HepG2 (cell line): Measurements from ENCODE around the gene RUSC1. TPM values are rescaled to one million over a fixed set of nuclear protein-coding genes. Genes with fewer than 3 reads are reported as not detected.
A peak's percentile ranks its signal among the peaks of the same experiment; 100 is the strongest.

Source experiments
- AHR ChIP-seq: IDR thresholded peaks from 2 replicates; pipeline ENCODE4 v1.6.1; 2018; ENCODE audit warnings: missing genetic modification reagents, missing compliant biosample characterization
- HNF4G ChIP-seq, 2 experiments: sonication (generic) in 1 of 2; formaldehyde crosslinking in 1 of 2; IDR thresholded peaks; 2 replicates each; pipeline versions ENCODE4 v1.4.0 to v1.6.1; 2011 to 2020; ENCODE audit warnings: borderline replicate concordance in 2 of 2, low read depth in 2 of 2, mild to moderate bottlenecking in 2 of 2, low read length in 1 of 2, missing genetic modification reagents in 1 of 2, moderate library complexity in 1 of 2
- RARA ChIP-seq: IDR thresholded peaks from 2 replicates; pipeline ENCODE4 v1.6.1; 2016; ENCODE audit warnings: missing genetic modification reagents, missing compliant biosample characterization
- RBFOX2 ChIP-seq: fragments of 200-400 bp; formaldehyde crosslinking; IDR thresholded peaks from 2 replicates; pipeline ENCODE4 v1.6.1; 2017; ENCODE audit warnings: low read depth, mild to moderate bottlenecking, low read length
- SALL1 ChIP-seq: sonication (generic); formaldehyde crosslinking; IDR thresholded peaks from 2 replicates; pipeline ENCODE4 v1.8.0; 2022; ENCODE audit warnings: mild to moderate bottlenecking, missing genetic modification reagents
- SAP130 ChIP-seq: IDR thresholded peaks from 2 replicates; pipeline ENCODE4 v1.6.1; 2016; ENCODE audit warnings: low read depth
- SPEN ChIP-seq: sonication (generic); formaldehyde crosslinking; IDR thresholded peaks from 2 replicates; pipeline ENCODE4 v1.5.1; 2020; ENCODE audit warnings: low read depth, mild to moderate bottlenecking, missing genetic modification reagents
- TGIF2 ChIP-seq: IDR thresholded peaks from 2 replicates; pipeline ENCODE4 v1.6.1; 2016; ENCODE audit warnings: control low read depth, missing compliant biosample characterization
- ZFX ChIP-seq: sonication (generic); formaldehyde crosslinking; IDR thresholded peaks from 2 replicates; pipeline ENCODE4 v1.4.0; 2020; ENCODE audit warnings: mild to moderate bottlenecking, low read depth, missing genetic modification reagents, moderate library complexity
- ZNF431 ChIP-seq: sonication (generic); formaldehyde crosslinking; IDR thresholded peaks from 2 replicates; pipeline ENCODE4 v1.9.0; 2022; ENCODE audit warnings: missing genetic modification reagents, low read depth, mild to moderate bottlenecking, borderline replicate concordance
- ZNF644 ChIP-seq: IDR thresholded peaks from 2 replicates; pipeline ENCODE4 v1.6.1; 2016; ENCODE audit warnings: low read depth
- polyA plus RNA-seq, 8 experiments: library from polyadenylated mRNA; depleted of rRNA in 3 of 8; stranded (reverse) in 7 of 8; unstranded in 1 of 8; fragments of >200 nt; fragmentation: Illumina TruSeq in 4 of 8; extraction: Trizol in 4 of 8; gene quantifications; 2 replicates each; pipeline versions ENCODE4 v1.2.1 to v1.2.3, GENCODE V29; 2011 to 2016; ENCODE audit warnings: low read depth in 4 of 8, missing spikeins in 1 of 8, mixed read lengths in 1 of 8; ENCODE audit not compliant: insufficient read depth in 1 of 8
- total RNA-seq, 5 experiments: library from RNA; depleted of rRNA; stranded (reverse); fragments of >200 nt; fragmentation: Illumina TruSeq; extraction: Trizol; gene quantifications; 2 replicates each; pipeline ENCODE4 v1.2.3, GENCODE V29; 2016; ENCODE audit warnings: low read depth in 1 of 5
- TF ChIP-seq, protein P1 (sequence below): sonication (generic); formaldehyde crosslinking; IDR thresholded peaks from 2 replicates; pipeline ENCODE4 v1.5.1; 2020; ENCODE audit warnings: mild to moderate bottlenecking, missing genetic modification reagents, moderate library complexity
- TF ChIP-seq, protein P2 (sequence below), 2 experiments: sonication (generic) in 1 of 2; formaldehyde crosslinking in 1 of 2; IDR thresholded peaks; 2 replicates each; pipeline versions ENCODE4 v1.4.0 to v1.6.1; 2016 to 2020; ENCODE audit warnings: borderline replicate concordance in 1 of 2, low read depth in 1 of 2, mild to moderate bottlenecking in 1 of 2, missing genetic modification reagents in 1 of 2
- TF ChIP-seq, protein P3 (sequence below): sonication (generic); formaldehyde crosslinking; IDR thresholded peaks from 2 replicates; pipeline ENCODE4 v1.4.0; 2020; ENCODE audit warnings: missing genetic modification reagents, mild to moderate bottlenecking, borderline replicate concordance
- TF ChIP-seq, protein P4 (sequence below): sonication (generic); formaldehyde crosslinking; IDR thresholded peaks from 2 replicates; pipeline ENCODE4 v1.9.0; 2021; ENCODE audit warnings: missing genetic modification reagents, mild to moderate bottlenecking, borderline replicate concordance
- TF ChIP-seq, protein P5 (sequence below): sonication (generic); formaldehyde crosslinking; IDR thresholded peaks from 2 replicates; pipeline ENCODE4 v1.4.0; 2020; ENCODE audit warnings: missing genetic modification reagents, borderline replicate concordance

The RUSC1 gene
- total and polyA plus RNA-seq, 2 of the 13 experiments (the other 11 are each of a cell fraction or from before 2014, with no cell fraction given) = 18.7 to 20.4 TPM

DNA sequence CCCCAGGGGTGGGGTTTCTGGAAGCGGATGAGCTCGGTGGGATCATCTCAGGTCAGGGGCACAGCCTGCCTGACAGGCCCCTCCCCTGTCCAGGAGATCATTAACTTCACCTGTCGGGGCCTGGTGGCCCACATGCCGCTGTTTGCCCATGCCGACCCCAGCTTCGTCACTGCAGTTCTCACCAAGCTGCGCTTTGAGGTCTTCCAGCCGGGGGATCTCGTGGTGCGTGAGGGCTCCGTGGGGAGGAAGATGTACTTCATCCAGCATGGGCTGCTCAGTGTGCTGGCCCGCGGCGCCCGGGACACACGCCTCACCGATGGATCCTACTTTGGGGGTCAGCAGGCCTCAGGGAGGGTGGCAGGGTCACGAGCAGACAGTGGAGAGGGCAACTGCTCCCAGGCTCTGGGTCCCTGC, 35.1 kb upstream of the RUSC1 start (continued):
- TF ChIP-seq, protein P1, sequence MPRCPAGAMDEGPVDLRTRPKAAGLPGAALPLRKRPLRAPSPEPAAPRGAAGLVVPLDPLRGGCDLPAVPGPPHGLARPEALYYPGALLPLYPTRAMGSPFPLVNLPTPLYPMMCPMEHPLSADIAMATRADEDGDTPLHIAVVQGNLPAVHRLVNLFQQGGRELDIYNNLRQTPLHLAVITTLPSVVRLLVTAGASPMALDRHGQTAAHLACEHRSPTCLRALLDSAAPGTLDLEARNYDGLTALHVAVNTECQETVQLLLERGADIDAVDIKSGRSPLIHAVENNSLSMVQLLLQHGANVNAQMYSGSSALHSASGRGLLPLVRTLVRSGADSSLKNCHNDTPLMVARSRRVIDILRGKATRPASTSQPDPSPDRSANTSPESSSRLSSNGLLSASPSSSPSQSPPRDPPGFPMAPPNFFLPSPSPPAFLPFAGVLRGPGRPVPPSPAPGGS (CRISPR knock-in tag) = no peak; the same call in 1 of the 2 replicates
- TF ChIP-seq SPEN (CRISPR knock-in tag) (peak; percentile 45; the same call in 1 of the 2 replicates), ZNF431 (CRISPR knock-in tag) (0 out of 2 replicates have a peak, but pooled peaks have one; percentile 24), ZNF644 (CRISPR knock-in tag) (no peak), TGIF2 (0 out of 2 replicates have a peak, but pooled peaks have one; percentile 27), SAP130 (CRISPR knock-in tag) (peak; percentile 31; the same call in 1 of the 2 replicates), SALL1 (CRISPR knock-in tag) (peak; percentile 58), HNF4G (IDR thresholded peaks at IDR 0.05; ENCODE audit: borderline replicate concordance, low read depth, low read length) (no peak), HNF4G (CRISPR knock-in tag; IDR thresholded peaks at IDR 0.05; ENCODE audit: borderline replicate concordance, low read depth) (no peak), RBFOX2 (peak; percentile 36; the same call in 1 of the 2 replicates), AHR (CRISPR knock-in tag) (0 out of 2 replicates have a peak, but pooled peaks have one; percentile 30), RARA (CRISPR knock-in tag) (peak; percentile 52; the same call in 1 of the 2 replicates), ZFX (CRISPR knock-in tag) (peak; percentile 67; the same call in 1 of the 2 replicates)
- TF ChIP-seq, protein P2, sequence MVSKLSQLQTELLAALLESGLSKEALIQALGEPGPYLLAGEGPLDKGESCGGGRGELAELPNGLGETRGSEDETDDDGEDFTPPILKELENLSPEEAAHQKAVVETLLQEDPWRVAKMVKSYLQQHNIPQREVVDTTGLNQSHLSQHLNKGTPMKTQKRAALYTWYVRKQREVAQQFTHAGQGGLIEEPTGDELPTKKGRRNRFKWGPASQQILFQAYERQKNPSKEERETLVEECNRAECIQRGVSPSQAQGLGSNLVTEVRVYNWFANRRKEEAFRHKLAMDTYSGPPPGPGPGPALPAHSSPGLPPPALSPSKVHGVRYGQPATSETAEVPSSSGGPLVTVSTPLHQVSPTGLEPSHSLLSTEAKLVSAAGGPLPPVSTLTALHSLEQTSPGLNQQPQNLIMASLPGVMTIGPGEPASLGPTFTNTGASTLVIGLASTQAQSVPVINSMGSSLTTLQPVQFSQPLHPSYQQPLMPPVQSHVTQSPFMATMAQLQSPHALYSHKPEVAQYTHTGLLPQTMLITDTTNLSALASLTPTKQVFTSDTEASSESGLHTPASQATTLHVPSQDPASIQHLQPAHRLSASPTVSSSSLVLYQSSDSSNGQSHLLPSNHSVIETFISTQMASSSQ (IDR thresholded peaks at IDR 0.05; ENCODE audit: low read depth) = 0 out of 2 replicates have a peak, but pooled peaks have one; percentile 42
- TF ChIP-seq, protein P2 (CRISPR knock-in tag; IDR thresholded peaks at IDR 0.05; ENCODE audit: borderline replicate concordance) = peak; percentile 68; the same call in 1 of the 2 replicates
- TF ChIP-seq, protein P3, sequence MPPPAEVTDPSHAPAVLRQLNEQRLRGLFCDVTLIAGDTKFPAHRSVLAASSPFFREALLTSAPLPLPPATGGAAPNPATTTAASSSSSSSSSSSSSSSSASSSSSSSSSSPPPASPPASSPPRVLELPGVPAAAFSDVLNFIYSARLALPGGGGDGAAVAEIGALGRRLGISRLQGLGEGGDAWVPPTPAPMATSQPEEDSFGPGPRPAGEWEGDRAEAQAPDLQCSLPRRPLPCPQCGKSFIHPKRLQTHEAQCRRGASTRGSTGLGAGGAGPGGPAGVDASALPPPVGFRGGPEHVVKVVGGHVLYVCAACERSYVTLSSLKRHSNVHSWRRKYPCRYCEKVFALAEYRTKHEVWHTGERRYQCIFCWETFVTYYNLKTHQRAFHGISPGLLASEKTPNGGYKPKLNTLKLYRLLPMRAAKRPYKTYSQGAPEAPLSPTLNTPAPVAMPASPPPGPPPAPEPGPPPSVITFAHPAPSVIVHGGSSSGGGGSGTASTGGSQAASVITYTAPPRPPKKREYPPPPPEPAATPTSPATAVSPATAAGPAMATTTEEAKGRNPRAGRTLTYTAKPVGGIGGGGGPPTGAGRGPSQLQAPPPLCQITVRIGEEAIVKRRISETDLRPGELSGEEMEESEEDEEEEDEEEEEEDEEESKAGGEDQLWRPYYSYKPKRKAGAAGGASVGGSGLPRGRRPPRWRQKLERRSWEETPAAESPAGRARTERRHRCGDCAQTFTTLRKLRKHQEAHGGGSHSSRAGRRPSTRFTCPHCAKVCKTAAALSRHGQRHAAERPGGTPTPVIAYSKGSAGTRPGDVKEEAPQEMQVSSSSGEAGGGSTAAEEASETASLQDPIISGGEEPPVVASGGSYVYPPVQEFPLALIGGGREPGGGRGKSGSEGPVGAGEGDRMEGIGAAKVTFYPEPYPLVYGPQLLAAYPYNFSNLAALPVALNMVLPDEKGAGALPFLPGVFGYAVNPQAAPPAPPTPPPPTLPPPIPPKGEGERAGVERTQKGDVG (CRISPR knock-in tag) = no peak
- TF ChIP-seq, protein P4, sequence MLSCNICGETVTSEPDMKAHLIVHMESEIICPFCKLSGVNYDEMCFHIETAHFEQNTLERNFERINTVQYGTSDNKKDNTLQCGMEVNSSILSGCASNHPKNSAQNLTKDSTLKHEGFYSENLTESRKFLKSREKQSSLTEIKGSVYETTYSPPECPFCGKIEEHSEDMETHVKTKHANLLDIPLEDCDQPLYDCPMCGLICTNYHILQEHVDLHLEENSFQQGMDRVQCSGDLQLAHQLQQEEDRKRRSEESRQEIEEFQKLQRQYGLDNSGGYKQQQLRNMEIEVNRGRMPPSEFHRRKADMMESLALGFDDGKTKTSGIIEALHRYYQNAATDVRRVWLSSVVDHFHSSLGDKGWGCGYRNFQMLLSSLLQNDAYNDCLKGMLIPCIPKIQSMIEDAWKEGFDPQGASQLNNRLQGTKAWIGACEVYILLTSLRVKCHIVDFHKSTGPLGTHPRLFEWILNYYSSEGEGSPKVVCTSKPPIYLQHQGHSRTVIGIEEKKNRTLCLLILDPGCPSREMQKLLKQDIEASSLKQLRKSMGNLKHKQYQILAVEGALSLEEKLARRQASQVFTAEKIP (CRISPR knock-in tag) = no peak
- TF ChIP-seq, protein P5, sequence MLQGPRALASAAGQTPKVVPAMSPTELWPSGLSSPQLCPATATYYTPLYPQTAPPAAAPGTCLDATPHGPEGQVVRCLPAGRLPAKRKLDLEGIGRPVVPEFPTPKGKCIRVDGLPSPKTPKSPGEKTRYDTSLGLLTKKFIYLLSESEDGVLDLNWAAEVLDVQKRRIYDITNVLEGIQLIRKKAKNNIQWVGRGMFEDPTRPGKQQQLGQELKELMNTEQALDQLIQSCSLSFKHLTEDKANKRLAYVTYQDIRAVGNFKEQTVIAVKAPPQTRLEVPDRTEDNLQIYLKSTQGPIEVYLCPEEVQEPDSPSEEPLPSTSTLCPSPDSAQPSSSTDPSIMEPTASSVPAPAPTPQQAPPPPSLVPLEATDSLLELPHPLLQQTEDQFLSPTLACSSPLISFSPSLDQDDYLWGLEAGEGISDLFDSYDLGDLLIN (CRISPR knock-in tag) = no peak
